Right lobe of liver (tissue), 6 donors: ENCODE results near the gene FBXO44. TPM values are rescaled to one million over a fixed set of nuclear protein-coding genes. Genes with fewer than 3 reads are reported as not detected.
A peak's percentile ranks its signal among the peaks of the same experiment; 100 is the strongest.

Experiments used
- ATAC-seq, 4 donors: fragments of 200-7000 bp; cut with Tn5 transposase; one replicate each; pipeline ENCODE4 v1.9.1; 2020; ENCODE audit warnings: mild to moderate bottlenecking in 4 of 4, moderate library complexity in 4 of 4
- DNase-seq, 3 donors: peaks; one replicate each; pipeline ENCODE4 v3.0.0-alpha.2; 2020
- H3K27ac ChIP-seq, 3 donors: fragments of 200-600 bp; one replicate each; pipeline ENCODE4 v1.8.0; 2022
- H3K27me3 ChIP-seq, 2 donors: fragments of 200-600 bp; one replicate each; pipeline ENCODE4 v1.8.0; 2022
- H3K36me3 ChIP-seq, 4 donors: fragments of 200-600 bp; sonication (generic) in 1 of 4; one replicate each; pipeline versions ENCODE4 v1.5.1 to v1.8.0; 2017 to 2022; ENCODE audit warnings: control low read depth in 1 of 4
- H3K4me1 ChIP-seq, 4 donors: fragments of 200-600 bp; sonication (generic) in 1 of 4; one replicate each; pipeline versions ENCODE4 v1.5.1 to v1.8.0; 2017 to 2022; ENCODE audit warnings: control low read depth in 1 of 4
- H3K4me3 ChIP-seq, 3 donors: fragments of 200-600 bp; one replicate each; pipeline ENCODE4 v1.8.0; 2022
- H3K9me3 ChIP-seq, 4 donors: fragments of 200-600 bp; sonication (generic) in 1 of 4; one replicate each; pipeline versions ENCODE4 v1.5.1 to v1.8.0; 2017 to 2022; ENCODE audit warnings: control low read depth in 1 of 4
- CTCF ChIP-seq, 4 donors: fragments of 200-600 bp in 3 of 4; fragments of 450-650 bp in 1 of 4; IDR thresholded peaks; one replicate each; pipeline versions ENCODE4 v1.5.1 to v1.8.0; 2016 to 2022; ENCODE audit warnings: antibody characterized with exemption in 4 of 4, mild to moderate bottlenecking in 2 of 4
- POLR2A ChIP-seq: fragments of 450-650 bp; IDR thresholded peaks from one replicate; pipeline ENCODE4 v1.6.1; 2017; ENCODE audit warnings: antibody characterized with exemption, mild to moderate bottlenecking
- WGBS: methylation state at CpG from one replicate; pipeline ENCODE4 v1.1.6; 2018; ENCODE audit warnings: low coverage, low lambda C conversion rate; ENCODE audit not compliant: insufficient coverage; ENCODE audit errors: missing lambda C conversion rate; 5-methylcytosine and 5-hydroxymethylcytosine counted together
- intact Hi-C, 2 donors: fragments of 100-400 bp; cut with DNase I; formaldehyde crosslinking; loops; one replicate each; pipeline versions ENCODE4 v1.11.2 to v1.14.1; 2022
- total RNA-seq, 6 experiments: library from RNA; depleted of rRNA in 2 of 6; stranded (reverse); fragments of >200 nt in 2 of 6; fragmentation: NEBNext Ultra II Directional in 3 of 6; extraction: Animal tissue kit (Norgen Biotek cat#: 25700) in 3 of 6; gene quantifications; one replicate each; pipeline versions ENCODE4 v1.1.0 to v1.2.4, GENCODE V29; 2016 to 2023
- donor health status: DM: no; HTN: yes; CAD: no.
- donor health status: DM: no; HTN: no; CAD: no.
- donor health status: DM: no; HTN: no; CAD: no.
- donor health status: DM: no; HTN: yes; CAD: no.
- donor health status: DM: no; HTN: yes; CAD: no.

The FBXO44 gene
- total RNA-seq, 6 experiments from 2014 or later: 8.7 to 15.3 (median 10.5) TPM

- no peak overlapping the region for H3K4me3 ChIP-seq
- no peak for TF ChIP-seq CTCF (IDR thresholded peaks at IDR 0.05)
- no peak for TF ChIP-seq POLR2A
- WGBS: 87% methylated on average over 4 of the region's 17 CpGs
- H3K4me1 ChIP-seq: no peaks in the 10 kb centered on the region
- H3K27ac ChIP-seq: no peak overlapping the region
- ATAC-seq (no peak), DNase-seq (no peak)
- H3K36me3 ChIP-seq: no peaks in the 10 kb centered on the region
- intact Hi-C loops: no loop called here
- no peaks in the 10 kb centered on the region for H3K27me3 ChIP-seq
- H3K9me3 ChIP-seq: no peaks in the 10 kb centered on the region
Measured at GRCh38 chr1:11661103-11661502, 6.4 kb downstream of the FBXO44 start.

GRCh38 chr1:11664336-11665065 lies 9.8 kb downstream of the FBXO44 start:
- Histone ChIP-seq H3K36me3 (no peaks in the 10 kb centered on the region), H3K27me3 (no peaks in the 10 kb centered on the region), H3K4me3 (peak overlapping the region; percentile 45 to 68 (median 54)), H3K27ac (peak overlapping the region; percentile 66 to 82 (median 78)), H3K4me1 (peaks cover 0 to 6% (median 0%) of the 10 kb centered on the region in 4 donors), H3K9me3 (no peaks in the 10 kb centered on the region)
- DNase-seq (peak in 1 of 3 donors; percentile 56), ATAC-seq (peak; percentile 45 to 60 (median 54))
- TF ChIP-seq CTCF (IDR thresholded peaks at IDR 0.05): no peak
- no peak for TF ChIP-seq POLR2A
- WGBS: 0% methylated on average over 8 of the region's 66 CpGs
- intact Hi-C loops: no loop called here

- Histone ChIP-seq H3K4me3 (no peak overlapping the region), H3K9me3 (no peaks in the 10 kb centered on the region), H3K27ac (no peak overlapping the region), H3K4me1 (peaks cover 0 to 28% (median 7%) of the 10 kb centered on the region in 4 donors), H3K27me3 (no peaks in the 10 kb centered on the region), H3K36me3 (peaks cover 0 to 4% (median 0%) of the 10 kb centered on the region in 4 donors)
- DNase-seq (no peak), ATAC-seq (no peak)
- WGBS: 80% methylated on average over 1 of the region's 14 CpGs
- no peak for TF ChIP-seq CTCF (IDR thresholded peaks at IDR 0.05)
- TF ChIP-seq POLR2A: no peak
- intact Hi-C loops: no loop called here
Measured at GRCh38 chr1:11668516-11668915, 13.8 kb downstream of the FBXO44 start.

DNA sequence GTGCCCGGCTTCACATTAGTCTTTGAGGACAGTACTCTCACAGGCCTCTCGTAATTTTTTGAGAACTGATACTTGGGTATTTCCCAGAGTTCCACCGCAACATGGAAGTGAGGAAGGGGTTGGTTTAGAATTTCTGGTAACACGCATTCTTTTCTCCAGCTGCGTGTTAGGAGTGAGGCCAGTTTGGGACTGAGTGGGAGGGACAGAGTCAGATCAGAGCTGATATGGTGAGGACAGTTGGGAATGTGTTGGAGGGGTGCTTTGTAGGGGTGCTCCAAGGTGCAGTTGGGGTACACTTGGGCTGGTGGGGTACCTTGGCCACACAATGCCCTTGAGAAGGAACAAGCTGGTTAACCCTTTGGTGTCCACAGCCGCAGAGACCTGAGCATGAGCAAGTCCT lies 16.1 kb downstream of the FBXO44 start:
- no peak for ATAC-seq
- TF ChIP-seq POLR2A: no peak
- TF ChIP-seq CTCF (IDR thresholded peaks at IDR 0.05): no peak
- Histone ChIP-seq H3K27me3 (no peaks in the 10 kb centered on the region), H3K36me3 (peaks cover 0 to 12% (median 4%) of the 10 kb centered on the region in 4 donors), H3K4me3 (no peak overlapping the region), H3K4me1 (peaks cover 0 to 37% (median 7%) of the 10 kb centered on the region in 4 donors), H3K9me3 (no peaks in the 10 kb centered on the region), H3K27ac (peak overlapping the region; percentile 33 to 89 (median 47))
- intact Hi-C loops: no loop called here
- DNase-seq: no peak
- WGBS: 60% methylated on average over 5 of the region's 6 CpGs
